Caki2 (cell line): ENCODE results near the gene OR52J3. TPM values are rescaled to one million over a fixed set of nuclear protein-coding genes. Genes with fewer than 3 reads are reported as not detected.
A peak's percentile ranks its signal among the peaks of the same experiment; 100 is the strongest.
"Not testable (repeated sequence)": the region's sequence is repeated elsewhere in the genome, so short reads cannot be mapped to it uniquely, and the experiment has no call there.

Experiments used
- DNase-seq: peaks from one replicate; pipeline ENCODE4 v3.0.0-alpha.2; 2015; ENCODE audit warnings: low read depth
- in situ Hi-C: cut with HindIII; loops from 2 replicates; pipeline ENCODE4 v1.10.0; 2016; ENCODE audit warnings: low sequenced_read_pairs, low pct_unique_long_range_greater_than_20kb, mixed read lengths
- total RNA-seq: library from RNA; depleted of rRNA; stranded (reverse); fragments of >200 nt; shearing (Covaris generic); gene quantifications from 2 replicates; pipeline ENCODE4 v1.2.3, GENCODE V29; 2014; ENCODE audit warnings: low replicate concordance; rRNA removed

The OR52J3 gene
- total RNA-seq = not detected in 2 replicates

- DNase-seq = no peak
- in situ Hi-C loops = no loop called here
Observed at GRCh38 chr11:5046226-5046625, at the start of gene OR52J3. TSS of gene OR52J3 (plus strand) at chr11:5046526. CDS start at chr11:5046526, 0 bp downstream.

- peak; percentile 37 for DNase-seq
- in situ Hi-C loops = no loop called here
Observed at GRCh38 chr11:5004424-5005274, 41.7 kb upstream of the OR52J3 start.

GRCh38 chr11:5007561-5007960 lies 38.8 kb upstream of the OR52J3 start:
- DNase-seq = no peak
- in situ Hi-C loops = no loop called here

- in situ Hi-C loops = no loop called here
Observed at GRCh38 chr11:5011254-5011653, 35.1 kb upstream of the OR52J3 start.

GRCh38 chr11:5013012-5013411 lies 33.3 kb upstream of the OR52J3 start:
- in situ Hi-C loops = no loop called here
- DNase-seq = no peak

More at GRCh38 chr11:5011254-5011653, 35.1 kb upstream of the OR52J3 start:
- DNase-seq = no peak

GRCh38 chr11:5021996-5022395 lies 24.3 kb upstream of the OR52J3 start:
- in situ Hi-C loops = no loop called here
- no peak for DNase-seq

- DNase-seq = no peak
- in situ Hi-C loops = no loop called here
Observed at GRCh38 chr11:5036669-5037068, 9.7 kb upstream of the OR52J3 start.

- no peak for DNase-seq
Observed at GRCh38 chr11:5037926-5038325, 8.4 kb upstream of the OR52J3 start.

GRCh38 chr11:5038341-5038740 lies 8.0 kb upstream of the OR52J3 start:
- DNase-seq = no peak

More at GRCh38 chr11:5037926-5038325, 8.4 kb upstream of the OR52J3 start:
- in situ Hi-C loops = no loop called here

GRCh38 chr11:5040876-5041275 lies 5.5 kb upstream of the OR52J3 start:
- in situ Hi-C loops = no loop called here
- peak; percentile 22 for DNase-seq

More at GRCh38 chr11:5038341-5038740, 8.0 kb upstream of the OR52J3 start:
- in situ Hi-C loops = no loop called here

GRCh38 chr11:5042091-5042490 lies 4.2 kb upstream of the OR52J3 start:
- DNase-seq = no peak
- in situ Hi-C loops = no loop called here

GRCh38 chr11:5043380-5043779 lies 2.9 kb upstream of the OR52J3 start:
- in situ Hi-C loops = no loop called here
- DNase-seq = no peak

- in situ Hi-C loops = no loop called here
- no peak for DNase-seq
Observed at GRCh38 chr11:5046754-5047330, 516 bp downstream of the OR52J3 start.

GRCh38 chr11:5058679-5059078 lies 12.4 kb downstream of the OR52J3 start:
- in situ Hi-C loops, DNase-seq: not testable (repeated sequence)

GRCh38 chr11:5059391-5059790 lies 13.1 kb downstream of the OR52J3 start, which contains the start of gene OR52E2:
TSS of gene OR52E2 (minus strand) at chr11:5059627. CDS start at chr11:5059627, 0 bp downstream.
- in situ Hi-C loops = no loop called here
- no peak for DNase-seq

GRCh38 chr11:5065027-5065426 lies 18.7 kb downstream of the OR52J3 start:
- no peak for DNase-seq
- in situ Hi-C loops = no loop called here

- in situ Hi-C loops = no loop called here
- DNase-seq = no peak
Observed at GRCh38 chr11:5069272-5069671, 22.9 kb downstream of the OR52J3 start, which contains the start of gene OR52E1. TSS of gene OR52E1 (plus strand) at chr11:5069572.

- no peak for DNase-seq
- in situ Hi-C loops = no loop called here
Observed at GRCh38 chr11:5071799-5072198, 25.5 kb downstream of the OR52J3 start.

- in situ Hi-C loops = no loop called here
- DNase-seq = no peak
Observed at GRCh38 chr11:5081405-5081804, 35.1 kb downstream of the OR52J3 start.
